NCI-H2196 (cell line): ENCODE measurements around the gene COL1A1.

Source experiments
- DNase-seq: peaks from one replicate; lab custom pipeline; 2025; ENCODE audit not compliant: unreplicated experiment; lab: John Stamatoyannopoulos, UW

The COL1A1 gene

GRCh38 chr17:50201276-50201854 is at the start of gene COL1A1:
Gene COL1A1 (minus strand): TSS chr17:50201631. CDS start chr17:50201513, 118 bp downstream.
- DNase-seq, result no peak

GRCh38 chr17:50248255-50248654 is 46.8 kb upstream of the COL1A1 start:
- no peak for DNase-seq

DNA sequence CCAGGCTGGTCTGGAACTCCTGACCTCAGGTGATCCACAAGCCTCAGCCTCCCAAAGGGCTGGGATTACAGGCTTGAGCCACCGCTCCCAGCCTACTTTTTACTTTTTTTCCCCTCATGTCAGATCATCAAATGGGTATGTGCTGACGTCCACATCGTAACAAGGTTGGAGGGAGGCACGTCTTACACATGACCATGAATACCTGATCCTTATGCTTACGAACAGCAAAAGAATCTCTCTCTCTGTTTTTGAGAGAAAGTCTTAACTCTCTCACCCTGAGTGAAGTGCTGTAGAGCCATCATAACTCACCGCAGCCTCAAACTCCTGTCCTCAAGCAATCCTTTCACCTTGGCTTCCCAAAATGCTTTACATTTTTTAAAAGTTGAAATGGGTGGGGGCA is 43.3 kb upstream of the COL1A1 start:
- DNase-seq, result no peak

DNA sequence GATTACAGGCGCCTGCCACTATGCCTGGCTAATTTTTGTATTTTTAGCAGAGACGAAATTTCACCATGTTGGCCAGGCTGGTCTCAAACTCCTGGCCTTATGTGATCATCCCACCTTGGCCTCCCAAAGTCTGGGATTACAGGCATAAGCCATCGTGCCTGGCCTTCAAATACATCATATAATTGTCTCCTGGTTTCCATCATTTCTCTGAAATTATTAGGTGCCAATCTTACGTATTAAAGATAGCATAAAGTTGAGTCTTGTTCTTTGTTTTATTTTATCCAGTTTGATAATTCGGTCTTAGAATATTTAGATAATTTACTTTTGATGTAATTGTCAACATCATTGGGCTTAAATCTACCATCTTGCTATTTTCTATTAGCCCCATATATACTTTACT is 40.0 kb upstream of the COL1A1 start:
- DNase-seq, result no peak

DNA sequence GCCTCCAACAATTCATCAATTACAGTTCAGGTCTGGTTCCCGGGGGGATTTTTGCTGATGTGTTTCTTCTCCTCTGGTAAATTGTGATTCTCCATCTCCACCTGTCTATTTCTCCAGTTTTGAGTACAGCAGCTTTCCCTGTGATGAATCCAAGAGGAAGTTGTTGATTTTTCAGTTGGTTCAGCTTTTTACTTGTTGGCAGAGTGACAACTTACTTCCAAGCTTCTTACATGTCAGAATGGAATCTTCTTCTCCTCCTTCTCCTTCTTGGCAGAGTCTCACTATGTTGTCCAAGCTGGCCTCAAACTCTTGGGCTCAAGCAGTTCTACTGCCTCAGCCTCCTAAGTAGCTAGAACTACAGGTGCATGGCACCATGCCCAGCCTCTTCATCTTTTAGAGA is 39.4 kb upstream of the COL1A1 start:
- DNase-seq, result no peak

DNA sequence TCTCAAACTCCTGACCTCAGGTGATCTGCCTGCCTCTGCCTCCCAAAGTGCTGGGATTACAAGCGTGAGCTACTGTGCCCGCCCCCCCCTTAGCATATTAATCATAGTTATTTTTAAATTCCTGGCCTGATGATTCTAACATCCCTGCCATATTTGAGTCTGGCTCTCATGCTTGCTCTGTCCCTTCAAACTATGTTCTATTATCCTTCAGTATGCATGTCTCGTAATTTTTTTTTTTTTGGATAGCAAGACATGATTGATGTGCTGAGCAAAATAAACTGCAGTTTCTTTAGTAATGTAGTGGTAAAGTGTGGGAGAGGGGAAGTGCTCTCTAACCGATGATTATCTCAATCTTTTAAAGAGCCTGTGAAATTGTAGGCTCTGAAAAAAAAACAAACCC is 38.5 kb upstream of the COL1A1 start:
- no peak for DNase-seq

DNA sequence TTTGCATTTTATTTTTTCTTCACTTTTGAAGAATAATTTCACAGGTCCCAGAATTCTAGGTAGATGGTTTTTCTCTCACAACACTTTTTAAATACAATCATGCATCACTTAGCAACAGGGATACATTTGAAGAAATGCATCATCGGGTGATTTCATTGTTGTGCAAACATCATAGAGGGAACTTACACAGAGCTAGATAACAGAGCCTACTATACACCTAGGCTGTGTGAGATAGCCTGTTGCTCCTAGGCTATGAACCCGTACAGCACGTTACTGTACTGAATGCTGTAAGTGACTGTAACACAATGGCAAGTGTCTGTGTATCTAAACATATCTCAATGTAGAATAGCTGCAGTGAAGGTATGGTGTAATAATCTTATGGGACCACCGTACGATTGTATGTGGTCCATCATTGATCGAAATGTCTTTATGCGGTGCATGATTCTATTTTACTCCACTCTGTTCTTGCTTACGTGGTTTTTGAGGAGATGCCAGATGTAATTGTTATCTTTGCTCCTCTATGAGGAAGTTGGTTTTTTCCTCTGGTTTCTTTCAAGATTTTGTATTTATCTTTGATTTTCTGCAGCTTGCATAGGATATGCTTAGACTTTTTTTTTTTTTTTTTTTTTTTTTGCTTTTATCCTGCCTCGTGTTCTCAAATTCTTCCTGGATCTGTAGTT is 37.3 kb upstream of the COL1A1 start:
- DNase-seq, result no peak

- no peak for DNase-seq
Observed at GRCh38 chr17:50237901-50238300, 36.5 kb upstream of the COL1A1 start.

- DNase-seq, result no peak
Observed at GRCh38 chr17:50234581-50234980, 33.1 kb upstream of the COL1A1 start.

DNA sequence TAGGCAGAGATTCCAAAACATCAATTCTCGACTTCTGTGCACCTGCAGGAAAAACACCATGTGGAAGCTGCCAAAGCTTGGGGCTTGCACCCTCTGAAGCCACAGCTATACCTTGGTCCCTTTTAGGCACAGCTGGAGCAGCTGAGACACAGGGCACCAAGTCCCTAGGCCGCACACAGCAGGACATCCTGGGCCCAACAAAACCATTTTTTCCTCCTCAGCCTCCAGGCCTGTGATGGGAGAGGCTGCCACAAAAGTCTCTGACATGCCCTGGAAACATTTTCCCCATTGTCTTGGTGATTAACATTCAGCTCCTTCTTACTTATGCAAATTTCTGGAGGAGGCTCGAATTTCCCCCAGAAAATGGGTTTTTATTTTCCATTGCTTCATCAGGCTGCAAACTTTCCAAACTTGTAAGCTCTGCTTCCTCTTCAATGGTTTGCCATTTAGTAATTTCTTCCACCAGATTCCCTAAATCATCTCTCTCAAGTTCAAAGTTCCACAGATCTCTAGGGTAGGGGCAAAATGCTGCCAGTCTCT is 24.3 kb upstream of the COL1A1 start:
- DNase-seq, result no peak

- DNase-seq, result no peak
Observed at GRCh38 chr17:50222922-50223321, 21.5 kb upstream of the COL1A1 start.

- DNase-seq, result no peak
Observed at GRCh38 chr17:50221864-50222545, 20.6 kb upstream of the COL1A1 start.

- no peak for DNase-seq
Observed at GRCh38 chr17:50221266-50221863, 19.9 kb upstream of the COL1A1 start.

DNA sequence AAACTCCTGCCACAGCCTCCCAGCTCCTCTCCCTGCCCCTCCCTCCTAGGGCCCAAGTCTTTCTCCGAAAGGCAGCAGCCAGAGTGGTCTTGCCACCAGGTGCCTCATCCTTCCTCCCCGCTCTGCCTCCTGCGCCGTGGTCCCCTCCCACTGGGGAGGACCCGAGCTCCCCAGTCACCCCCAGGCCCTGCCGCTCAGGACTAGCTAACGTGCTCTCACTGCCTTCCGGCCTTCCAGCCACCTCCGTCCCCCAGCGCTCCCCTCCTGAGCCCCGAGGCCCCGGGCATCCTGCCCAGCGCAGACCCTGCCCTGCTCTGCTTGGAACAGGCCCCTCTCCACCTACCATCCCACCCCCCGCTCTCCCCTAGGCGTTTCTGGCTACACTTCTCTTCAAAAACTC is 19.4 kb upstream of the COL1A1 start:
- no peak for DNase-seq

DNA sequence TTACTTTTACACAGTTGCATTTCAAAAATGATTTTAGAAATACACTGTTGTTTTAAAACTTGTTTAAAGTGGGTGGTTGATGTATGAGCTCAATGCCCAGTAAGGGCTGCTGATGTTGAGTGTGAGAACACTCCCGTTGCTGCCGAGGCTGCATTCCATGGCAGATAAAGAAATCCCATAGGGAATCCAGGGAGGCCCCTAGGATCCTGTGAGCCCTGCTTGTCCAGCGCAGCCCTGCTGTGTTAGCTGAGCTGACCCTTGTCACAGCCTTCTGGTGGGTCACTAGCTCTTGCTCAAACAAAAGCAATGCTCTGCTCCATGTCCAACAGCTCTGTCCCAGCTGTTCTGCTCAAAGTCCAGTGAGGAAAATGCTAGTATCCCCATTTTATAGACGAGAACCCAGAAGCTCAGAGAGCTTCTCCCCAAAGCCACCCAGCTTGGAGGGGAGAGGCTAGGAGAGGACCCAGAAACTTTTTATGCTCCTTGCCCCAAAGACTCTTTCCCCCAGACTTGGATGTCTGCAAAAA is 18.6 kb upstream of the COL1A1 start:
- no peak for DNase-seq

- DNase-seq, result no peak
Observed at GRCh38 chr17:50219342-50219741, 17.9 kb upstream of the COL1A1 start.

GRCh38 chr17:50218771-50219315 is 17.4 kb upstream of the COL1A1 start:
- DNase-seq, result no peak

- DNase-seq, result no peak
Observed at GRCh38 chr17:50218071-50218759, 16.8 kb upstream of the COL1A1 start.

GRCh38 chr17:50217591-50217990 is 16.2 kb upstream of the COL1A1 start:
- DNase-seq, result no peak

DNA sequence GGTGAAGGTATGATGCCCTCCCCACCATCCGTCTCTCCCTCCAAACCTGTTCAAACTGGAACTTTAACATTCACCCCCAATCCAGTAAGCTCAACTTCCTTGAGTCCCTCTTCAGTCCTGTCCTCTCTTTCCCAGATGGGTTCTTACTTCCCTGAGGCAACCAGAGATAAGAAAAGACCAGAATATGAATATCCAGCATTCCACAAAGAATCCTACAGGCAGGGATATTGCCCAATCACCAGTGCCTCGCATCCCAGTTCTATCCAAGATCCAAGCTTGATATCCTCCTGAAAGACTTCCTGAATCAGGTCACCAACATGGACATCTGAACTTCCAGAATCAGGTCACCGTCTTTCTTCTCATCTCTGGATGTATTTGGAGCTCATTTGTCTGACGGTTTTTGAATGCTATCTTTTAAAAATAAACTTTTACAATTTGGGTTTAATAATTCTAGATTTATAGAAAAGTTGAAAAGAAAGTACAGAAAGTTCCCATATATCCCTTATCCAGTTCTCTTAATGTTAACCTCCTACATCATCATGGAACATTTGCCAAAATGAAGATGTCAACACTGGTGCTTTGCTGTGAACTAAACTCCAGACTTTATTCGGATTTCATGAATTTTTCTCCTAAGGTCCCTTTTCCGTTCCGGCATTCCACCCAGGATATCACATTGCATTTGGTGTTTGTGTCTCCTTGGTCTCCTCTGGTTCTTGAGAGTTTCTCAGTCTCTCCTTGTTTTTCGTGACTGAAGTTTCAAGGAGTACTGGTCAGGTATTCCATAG is 13.7 kb upstream of the COL1A1 start:
- no peak for DNase-seq
